Epithelial cell of proximal tubule (primary cell): ENCODE data around the gene SLC35B2. TPM values are rescaled to one million over a fixed set of nuclear protein-coding genes. Genes with fewer than 3 reads are reported as not detected.
A peak's percentile ranks its signal among the peaks of the same experiment; 100 is the strongest.

Experiments
- DNase-seq: peaks from one replicate; pipeline ENCODE4 v3.0.0-alpha.2; 2011; ENCODE audit warnings: low read depth
- H3K4me3 ChIP-seq: 2 replicates; pipeline ENCODE4 v1.5.1; 2011; ENCODE audit warnings: low read depth, mild to moderate bottlenecking, low read length
- total RNA-seq: library from RNA; depleted of rRNA; stranded (reverse); fragments of >200 nt; gene quantifications from 2 replicates; pipeline ENCODE4 v1.2.3, GENCODE V29; 2015
- TF ChIP-seq, protein P1 (sequence below): conservative IDR thresholded peaks from 2 replicates; pipeline ENCODE4 v1.5.1; 2012; ENCODE audit warnings: low read depth, mild to moderate bottlenecking, low read length

The SLC35B2 gene
- total RNA-seq, 1 donor from 2014 or later = 70.9 TPM

DNA sequence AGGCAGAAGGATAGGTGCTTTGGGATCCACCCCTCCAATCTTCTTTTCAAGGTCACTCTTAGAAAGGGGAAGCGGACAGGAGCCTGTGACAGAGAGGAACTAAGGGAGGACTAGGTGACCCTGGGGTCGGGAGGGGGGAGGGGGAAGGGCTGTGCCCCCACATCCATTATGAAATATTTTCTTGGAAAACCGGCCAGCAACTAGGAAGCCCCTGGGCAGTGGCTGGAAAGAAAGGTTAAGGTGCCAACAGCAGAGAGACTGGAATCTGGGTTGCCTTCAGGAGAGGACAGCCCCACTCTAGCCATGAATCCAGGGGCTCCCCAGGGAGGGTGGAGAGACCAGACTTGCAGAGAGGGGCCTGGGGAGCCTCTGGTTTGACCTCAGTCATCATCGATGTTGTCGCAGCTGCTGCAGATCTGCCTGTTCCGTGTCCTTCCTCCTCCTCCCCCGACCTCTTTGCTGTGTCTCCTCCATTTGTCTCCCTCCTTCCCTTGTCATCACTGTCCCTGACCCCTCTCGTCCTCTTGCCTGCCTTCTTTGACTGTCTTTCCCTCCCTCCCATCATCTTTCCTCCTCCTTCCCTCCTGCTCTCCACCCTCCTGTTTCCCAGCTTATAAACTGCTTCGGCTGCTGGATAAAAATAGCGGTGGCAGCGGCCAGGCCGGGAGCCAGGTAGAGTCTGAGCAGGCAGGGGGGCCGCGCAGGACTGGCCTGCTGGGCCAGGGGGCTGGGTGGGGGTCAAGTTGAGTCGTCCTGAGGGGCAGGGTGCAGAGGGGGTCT lies 30.8 kb downstream of the SLC35B2 start:
- TF ChIP-seq, protein P1, sequence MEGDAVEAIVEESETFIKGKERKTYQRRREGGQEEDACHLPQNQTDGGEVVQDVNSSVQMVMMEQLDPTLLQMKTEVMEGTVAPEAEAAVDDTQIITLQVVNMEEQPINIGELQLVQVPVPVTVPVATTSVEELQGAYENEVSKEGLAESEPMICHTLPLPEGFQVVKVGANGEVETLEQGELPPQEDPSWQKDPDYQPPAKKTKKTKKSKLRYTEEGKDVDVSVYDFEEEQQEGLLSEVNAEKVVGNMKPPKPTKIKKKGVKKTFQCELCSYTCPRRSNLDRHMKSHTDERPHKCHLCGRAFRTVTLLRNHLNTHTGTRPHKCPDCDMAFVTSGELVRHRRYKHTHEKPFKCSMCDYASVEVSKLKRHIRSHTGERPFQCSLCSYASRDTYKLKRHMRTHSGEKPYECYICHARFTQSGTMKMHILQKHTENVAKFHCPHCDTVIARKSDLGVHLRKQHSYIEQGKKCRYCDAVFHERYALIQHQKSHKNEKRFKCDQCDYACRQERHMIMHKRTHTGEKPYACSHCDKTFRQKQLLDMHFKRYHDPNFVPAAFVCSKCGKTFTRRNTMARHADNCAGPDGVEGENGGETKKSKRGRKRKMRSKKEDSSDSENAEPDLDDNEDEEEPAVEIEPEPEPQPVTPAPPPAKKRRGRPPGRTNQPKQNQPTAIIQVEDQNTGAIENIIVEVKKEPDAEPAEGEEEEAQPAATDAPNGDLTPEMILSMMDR = no peak
- no peak for DNase-seq
- H3K4me3 ChIP-seq = no peak overlapping the region

DNA sequence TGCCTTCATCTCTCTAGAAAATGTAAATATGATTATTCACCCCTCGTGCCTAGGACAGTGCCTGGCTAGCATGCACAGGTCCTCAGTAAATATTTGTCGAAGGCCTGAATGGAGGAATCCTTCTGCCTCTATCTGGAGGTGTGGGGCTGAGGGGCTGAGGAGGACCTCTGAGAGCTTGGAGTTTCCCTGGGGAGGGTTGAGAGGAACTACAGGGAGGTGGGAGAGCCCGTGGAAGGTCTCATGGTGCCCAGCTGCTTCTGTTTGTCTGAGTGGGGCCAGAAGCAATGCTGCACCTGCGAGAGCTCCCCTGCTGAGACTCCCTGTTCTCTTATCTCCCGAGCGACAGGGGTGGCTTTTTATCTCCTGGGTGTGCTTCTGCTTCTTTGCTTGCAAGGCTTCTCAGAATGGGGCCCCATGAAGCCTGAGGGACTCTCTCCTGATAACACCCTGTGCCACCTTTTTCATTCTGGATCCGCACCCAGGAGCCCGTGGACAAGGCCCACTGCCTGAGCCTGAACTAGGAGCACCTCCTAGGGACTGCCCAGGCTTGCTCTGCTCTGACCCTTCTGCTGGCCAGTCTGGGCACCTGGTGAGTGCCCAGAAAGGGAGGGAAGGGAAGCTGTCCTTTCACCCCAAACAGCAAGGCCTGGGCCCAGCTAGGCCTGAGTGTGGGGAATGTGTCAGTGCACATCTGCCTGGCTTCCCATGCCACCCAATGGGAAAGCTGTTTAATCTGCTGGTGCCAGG lies 31.6 kb downstream of the SLC35B2 start:
- DNase-seq = no peak
- no peak overlapping the region for H3K4me3 ChIP-seq
- TF ChIP-seq, protein P1 = no peak

DNA sequence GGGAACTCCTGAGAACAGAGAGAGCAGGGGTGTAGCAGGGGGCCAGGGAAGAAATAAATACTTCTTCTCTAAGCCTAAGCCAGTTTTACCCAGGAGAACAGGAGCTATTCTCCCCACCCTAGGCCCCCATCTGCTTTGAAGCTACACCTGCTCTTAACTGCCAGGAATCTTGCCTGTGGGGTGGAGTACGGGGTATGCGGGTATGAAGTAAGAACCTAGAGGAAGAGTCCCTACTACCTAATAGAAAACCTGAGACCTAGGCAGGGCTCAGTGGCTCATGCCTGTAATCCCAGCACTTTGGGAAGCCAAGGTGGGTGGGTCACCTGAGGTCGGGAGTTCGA lies 32.4 kb downstream of the SLC35B2 start:
- TF ChIP-seq, protein P1 = no peak
- no peak overlapping the region for H3K4me3 ChIP-seq
- no peak for DNase-seq

DNA sequence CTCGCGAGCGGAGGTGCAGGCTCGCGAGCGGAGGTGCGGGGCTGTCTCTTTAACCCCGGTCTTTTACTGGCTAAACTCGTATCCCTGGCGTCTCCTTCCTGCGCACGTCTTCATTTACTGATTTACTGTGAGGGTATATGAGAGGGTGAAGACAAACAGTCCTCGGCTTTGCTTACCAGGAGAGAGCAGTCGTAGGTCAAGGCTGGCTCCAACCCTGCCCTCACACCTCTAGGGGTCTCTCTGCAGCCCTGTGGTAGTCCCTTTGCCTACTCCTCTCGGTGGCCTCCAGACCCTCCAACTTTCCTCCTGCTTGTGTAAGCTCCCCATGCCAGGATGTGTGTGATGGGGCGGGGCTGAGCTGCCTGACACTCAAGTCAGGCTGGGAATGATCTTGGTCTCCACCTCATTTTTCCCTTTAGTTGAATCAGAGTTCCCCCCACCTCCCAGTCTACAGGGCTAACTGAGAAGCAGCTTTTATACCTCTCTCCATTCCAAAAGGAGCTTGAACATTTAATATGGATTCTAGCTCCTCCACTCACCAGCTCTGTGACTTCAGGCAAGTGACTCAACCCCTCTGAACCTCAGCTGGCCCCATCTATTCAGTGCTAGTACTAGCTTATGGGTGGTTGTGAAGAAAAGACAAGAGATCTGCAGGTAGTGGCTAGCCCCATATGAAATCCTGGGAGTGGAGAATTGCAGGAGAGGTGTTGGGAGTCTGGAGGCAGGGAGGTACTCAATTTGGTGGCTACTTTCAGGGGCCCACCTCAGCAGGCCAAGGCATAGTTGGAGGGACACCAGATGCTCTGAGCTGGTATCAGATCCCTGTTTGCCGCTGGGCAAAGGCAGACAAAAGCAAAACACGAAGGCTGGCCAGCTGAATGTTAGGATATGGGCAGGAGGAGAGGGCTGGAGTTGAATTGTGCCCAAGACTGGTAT lies 33.0 kb downstream of the SLC35B2 start:
- peak overlapping the region; percentile 66 for H3K4me3 ChIP-seq
- DNase-seq = no peak
- TF ChIP-seq, protein P1 = no peak

DNA sequence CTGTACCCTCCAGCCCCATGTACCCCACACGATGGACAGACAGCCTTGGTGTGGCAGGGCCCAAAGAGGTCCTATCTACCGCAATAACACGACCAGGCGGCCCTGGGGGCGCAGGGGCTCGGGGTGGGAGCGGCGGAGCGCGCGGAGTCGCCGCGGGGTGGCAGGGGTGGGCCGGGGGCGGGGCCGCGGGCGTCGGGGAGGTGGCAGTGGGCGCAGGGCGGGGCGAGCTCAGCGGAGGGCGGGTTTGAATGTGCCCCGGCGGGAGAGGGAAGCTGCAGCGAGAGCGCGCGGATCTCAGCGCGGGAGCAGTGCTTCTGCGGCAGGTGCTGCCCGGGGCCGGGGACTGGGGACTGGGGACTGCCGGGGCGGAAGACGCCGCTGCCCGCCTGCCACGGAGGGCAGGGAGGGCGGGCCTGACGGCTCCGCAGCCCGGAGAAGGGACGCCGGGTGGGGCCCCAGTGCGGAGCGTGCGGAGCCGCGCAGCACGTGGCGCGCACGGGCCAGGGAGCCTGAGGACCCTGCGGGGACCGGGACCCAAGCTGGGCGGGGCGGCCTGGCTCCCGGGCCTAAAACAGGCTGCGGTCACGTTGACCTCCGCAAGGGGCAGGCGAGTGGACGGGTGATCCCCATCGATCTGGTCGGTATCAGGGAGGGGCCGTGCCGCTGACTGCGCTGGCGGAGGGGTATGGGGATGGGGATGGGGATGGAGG lies 33.9 kb downstream of the SLC35B2 start, which contains the start of gene SLC29A1:
Gene SLC29A1 (plus strand): TSS at position 277 of the 710 bp plus-strand sequence. CDS start 3,719 bp downstream, outside the sequence.
- H3K4me3 ChIP-seq = peak within 1 kb of the TSS; percentile 66
- DNase-seq = no peak
- TF ChIP-seq, protein P1 = no peak

DNA sequence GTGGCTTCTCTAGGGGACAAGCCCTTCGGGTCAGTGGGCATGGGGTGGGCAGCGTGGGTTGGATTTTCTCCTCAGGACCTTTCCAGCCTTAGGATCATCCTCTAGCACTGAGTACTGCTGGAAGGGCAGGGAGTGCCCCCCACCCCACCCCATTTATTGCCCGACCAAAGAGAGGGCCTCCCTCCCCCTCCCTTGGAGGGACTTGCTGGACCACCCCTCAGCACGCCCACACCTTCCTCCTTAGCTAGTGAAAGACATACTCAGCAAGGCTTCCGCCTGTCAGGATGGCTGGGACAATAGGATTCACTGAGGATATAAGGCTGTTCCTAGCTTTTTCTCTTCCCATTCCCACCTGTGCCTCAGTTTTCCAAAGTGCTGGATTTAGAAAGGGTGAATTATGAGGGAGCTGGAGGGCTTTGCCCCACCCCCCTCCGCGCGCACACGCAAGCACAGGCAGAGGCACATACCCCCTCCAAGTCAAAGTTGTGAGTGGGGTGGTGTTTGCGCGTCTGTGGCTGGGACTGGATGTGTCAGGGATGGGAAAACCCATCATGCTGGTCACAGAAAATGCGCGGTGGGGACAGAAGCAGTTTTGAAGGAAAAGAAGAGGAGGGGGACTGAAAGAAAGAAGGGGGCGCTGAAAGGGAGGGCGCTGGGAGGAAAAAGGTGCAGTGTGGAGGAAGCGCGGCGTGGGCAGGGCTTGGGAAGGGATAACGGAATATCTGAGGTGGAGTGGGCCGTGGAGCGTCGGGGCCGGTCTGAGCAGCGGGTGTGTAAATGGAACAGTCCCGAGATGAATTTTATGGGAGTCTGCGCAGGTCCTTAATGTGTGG lies 34.6 kb downstream of the SLC35B2 start:
- DNase-seq = no peak
- TF ChIP-seq, protein P1 = no peak
- H3K4me3 ChIP-seq = peak overlapping the region; percentile 66
